Measurements from ENCODE around the gene ATP2B2.

- no peak for TF ChIP-seq CTCF (IDR thresholded peaks at IDR 0.05; ENCODE audit: low read depth, low read length)
- TF ChIP-seq, protein P1, sequence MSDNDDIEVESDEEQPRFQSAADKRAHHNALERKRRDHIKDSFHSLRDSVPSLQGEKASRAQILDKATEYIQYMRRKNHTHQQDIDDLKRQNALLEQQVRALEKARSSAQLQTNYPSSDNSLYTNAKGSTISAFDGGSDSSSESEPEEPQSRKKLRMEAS (IDR thresholded peaks at IDR 0.05; ENCODE audit: low read depth, low read length) = no peak
Observed at GRCh38 chr3:10542518-10542917, 37.1 kb upstream of the ATP2B2 start.
